Measurements from ENCODE around the gene FAM25C.
"Not testable (repeated sequence)": the region's sequence is repeated elsewhere in the genome, so short reads cannot be mapped to it uniquely, and the experiment has no call there.

Gene FAM25C

DNA sequence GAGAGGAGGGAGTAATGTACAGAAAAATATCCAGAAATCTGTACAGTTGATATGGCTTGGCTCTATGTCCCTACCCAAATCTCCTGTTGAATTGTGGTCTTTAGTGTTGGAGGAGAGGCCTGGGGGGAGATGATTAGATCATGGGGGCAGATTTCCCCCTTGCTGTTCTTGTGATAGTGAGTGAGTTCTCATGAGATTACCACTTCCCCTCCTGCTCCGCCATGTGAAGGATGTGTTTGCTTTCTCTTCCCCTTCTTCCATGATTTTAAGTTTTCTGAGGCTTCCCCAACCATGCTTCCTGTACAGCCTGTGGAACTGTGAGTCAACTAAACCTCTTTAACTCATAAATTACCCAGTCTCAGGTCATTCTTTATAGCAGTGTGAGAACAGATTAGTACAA, 52.2 kb downstream of the FAM25C start:
- not testable (repeated sequence) for DNase-seq

Measured in eye (tissue), 1 donor.